GM12878 (cell line): Measurements from ENCODE around the gene CRB2. TPM values are rescaled to one million over a fixed set of nuclear protein-coding genes. Genes with fewer than 3 reads are reported as not detected.

ENCODE experiments used
- ATF7 ChIP-seq: fragments of 450-650 bp; IDR thresholded peaks from 2 replicates; pipeline ENCODE4 v1.6.1; 2016; ENCODE audit warnings: low read depth, mild to moderate bottlenecking
- BRCA1 ChIP-seq: IDR thresholded peaks from 2 replicates; pipeline ENCODE4 v1.6.1; 2011; ENCODE audit warnings: low read depth, low read length, improper control_type of control experiment
- CEBPB ChIP-seq, 2 experiments: fragments of 150-350 bp in 1 of 2; IDR thresholded peaks; 2 replicates each; pipeline ENCODE4 v1.6.1; 2012 to 2014; ENCODE audit warnings: low read depth in 2 of 2, low read length in 2 of 2, borderline replicate concordance in 1 of 2, inconsistent platforms in 1 of 2
- CHD2 ChIP-seq: IDR thresholded peaks from 2 replicates; pipeline ENCODE4 v1.6.1; 2011; ENCODE audit warnings: low read depth, low read length, improper control_type of control experiment, borderline replicate concordance
- EED ChIP-seq: sonication (generic); IDR thresholded peaks from 2 replicates; pipeline ENCODE4 v1.6.1; 2016; ENCODE audit warnings: antibody characterized with exemption, low read depth
- EGR1 ChIP-seq, 2 experiments: IDR thresholded peaks; 1 replicate in 1 of 2; 2 replicates in 1 of 2; pipeline ENCODE4 v1.6.1; 2011 to 2012; ENCODE audit warnings: low read depth in 2 of 2, low read length in 2 of 2, borderline replicate concordance in 1 of 2, mild to moderate bottlenecking in 1 of 2, moderate library complexity in 1 of 2
- JUNB ChIP-seq: IDR thresholded peaks from 2 replicates; pipeline ENCODE4 v1.6.1; 2016; ENCODE audit warnings: antibody characterized with exemption, mild to moderate bottlenecking
- MLLT1 ChIP-seq: fragments of 450-650 bp; IDR thresholded peaks from 2 replicates; pipeline ENCODE4 v1.6.1; 2016; ENCODE audit warnings: mild to moderate bottlenecking
- NBN ChIP-seq: fragments of 450-650 bp; IDR thresholded peaks from 2 replicates; pipeline ENCODE4 v1.6.1; 2016
- NFYA ChIP-seq: IDR thresholded peaks from 2 replicates; pipeline ENCODE4 v1.6.1; 2011; ENCODE audit warnings: low read depth, mild to moderate bottlenecking, low read length, improper control_type of control experiment, borderline replicate concordance
- POU2F2 ChIP-seq: IDR thresholded peaks from 3 replicates; pipeline ENCODE4 v1.6.1; 2011; ENCODE audit warnings: low read depth, mild to moderate bottlenecking, low read length, borderline replicate concordance
- RCOR1 ChIP-seq: conservative IDR thresholded peaks from 2 replicates; pipeline ENCODE4 v1.6.1; 2012; ENCODE audit warnings: low read depth, low read length, improper control_type of control experiment
- RUNX3 ChIP-seq: IDR thresholded peaks from 2 replicates; pipeline ENCODE4 v1.6.1; 2012; ENCODE audit warnings: low read length, inconsistent platforms
- SRF ChIP-seq, 2 experiments: IDR thresholded peaks; 2 replicates each; pipeline ENCODE4 v1.6.1; 2011; ENCODE audit warnings: low read depth in 2 of 2, low read length in 2 of 2, mild to moderate bottlenecking in 1 of 2, moderate library complexity in 1 of 2
- SUPT20H ChIP-seq: IDR thresholded peaks from 2 replicates; pipeline ENCODE4 v1.6.1; 2011; ENCODE audit warnings: low read depth, mild to moderate bottlenecking, low read length, moderate library complexity, borderline replicate concordance; ENCODE audit not compliant: control insufficient read depth
- TAF1 ChIP-seq: IDR thresholded peaks from 2 replicates; pipeline ENCODE4 v1.6.1; 2011; ENCODE audit warnings: mild to moderate bottlenecking, low read depth, low read length, borderline replicate concordance
- ZNF687 ChIP-seq: fragments of 450-650 bp; IDR thresholded peaks from 2 replicates; pipeline ENCODE4 v1.6.1; 2017; ENCODE audit warnings: mild to moderate bottlenecking, moderate library complexity
- polyA plus RNA-seq, 11 experiments: library from polyadenylated mRNA; depleted of rRNA in 4 of 11; unstranded in 6 of 11; stranded (reverse) in 5 of 11; fragments of >200 nt; fragmentation: Nextera tagmentation in 4 of 11; fragmentation: Illumina TruSeq in 1 of 11; extraction: Ambion mirVana in 4 of 11; extraction: Trizol in 1 of 11; gene quantifications; 1 replicate in 1 of 11; 2 replicates in 10 of 11; pipeline versions ENCODE4 v1.2.1 to v1.2.3, GENCODE V29; 2011 to 2016; ENCODE audit warnings: inconsistent platforms in 2 of 11, missing spikeins in 2 of 11, low read depth in 1 of 11
- total RNA-seq, 4 experiments: library from RNA; depleted of rRNA in 3 of 4; stranded (reverse); fragments of >200 nt in 3 of 4; fragmentation: Illumina TruSeq in 1 of 4; extraction: Trizol in 1 of 4; gene quantifications; 2 replicates each; pipeline versions ENCODE4 v1.2.1 to v1.2.3, GENCODE V29; 2013 to 2021
- TF ChIP-seq, protein P1 (sequence below): IDR thresholded peaks from 2 replicates; pipeline ENCODE4 v1.6.1; 2012; ENCODE audit warnings: improper control_type of control experiment, low read depth, low read length; ENCODE audit not compliant: insufficient replicate concordance

CRB2 gene
- total and polyA plus RNA-seq, 10 of the 15 experiments (the other 5 are each of a cell fraction or from before 2014, with no cell fraction given) = 0.01 to 0.80 (median 0.23) TPM; not detected in 3

DNA sequence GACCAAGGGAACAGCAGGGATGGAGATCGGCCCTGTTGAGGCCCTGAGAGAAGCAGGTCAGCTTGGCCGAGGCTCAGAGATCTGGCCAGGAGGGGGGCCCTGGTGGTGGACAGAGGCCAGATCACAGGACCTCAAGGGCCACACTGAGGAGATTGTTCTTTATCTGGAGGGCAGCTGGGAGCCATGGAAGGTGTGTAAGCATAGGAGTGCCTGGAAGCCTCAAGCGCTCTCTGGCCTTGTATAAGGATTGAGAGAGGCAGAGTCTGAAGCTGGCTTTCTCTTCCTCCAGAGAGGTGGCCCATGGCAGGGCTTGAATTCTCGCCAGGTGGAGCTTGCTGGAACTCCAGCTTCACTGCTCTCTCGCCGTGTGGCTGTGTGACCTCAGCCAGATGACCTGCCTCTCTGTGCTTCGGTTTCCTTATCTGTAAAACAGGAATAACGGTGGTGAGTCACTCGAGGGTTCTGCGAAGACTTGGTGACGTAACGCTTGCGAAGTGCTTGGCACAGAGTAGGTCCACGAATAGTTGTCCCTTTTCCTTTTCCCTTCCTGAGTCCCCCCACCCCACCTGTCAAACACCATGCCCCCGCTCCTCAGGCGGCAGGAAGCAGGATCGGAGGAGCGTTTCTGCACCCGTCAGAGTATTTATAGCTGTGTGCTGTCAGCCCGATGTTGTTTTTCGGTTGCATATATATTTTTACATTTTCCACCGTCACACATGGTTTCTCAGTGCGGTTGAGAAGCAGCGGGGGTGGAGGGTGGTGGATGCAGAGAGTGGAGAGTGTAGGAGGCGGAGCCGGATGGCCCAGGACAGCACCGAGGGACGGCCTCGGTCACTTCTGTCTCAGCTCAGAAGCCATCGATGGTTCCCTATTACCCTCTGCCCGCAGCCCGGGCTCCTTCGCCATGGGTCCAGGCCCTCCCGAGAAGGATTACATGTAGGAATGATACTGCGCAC lies 17.0 kb upstream of the CRB2 start (continued):
- 0 out of 2 replicates have a peak, but pooled peaks have one; percentile 15 for TF ChIP-seq ZNF687
- peak in 1 of 2 experiments; percentile 98; a peak in 2 of 3 replicates for TF ChIP-seq EGR1 (IDR thresholded peaks at IDR 0.05; ENCODE audit: borderline replicate concordance in 1 of 2, low read depth in 2 of 2, low read length in 2 of 2)
- TF ChIP-seq CEBPB (IDR thresholded peaks at IDR 0.05; ENCODE audit: borderline replicate concordance in 1 of 2, low read depth in 2 of 2, low read length in 2 of 2) = peak in 1 of 2 experiments; percentile 3; a peak in 1 of 4 replicates
- peak; percentile 99 for TF ChIP-seq EED
- TF ChIP-seq CHD2 = peak; percentile 79; the same call in 1 of the 2 replicates
- no peak for TF ChIP-seq SUPT20H
- TF ChIP-seq NBN = peak; percentile 88
- peak; percentile 96 for TF ChIP-seq ATF7
- TF ChIP-seq, protein P1, sequence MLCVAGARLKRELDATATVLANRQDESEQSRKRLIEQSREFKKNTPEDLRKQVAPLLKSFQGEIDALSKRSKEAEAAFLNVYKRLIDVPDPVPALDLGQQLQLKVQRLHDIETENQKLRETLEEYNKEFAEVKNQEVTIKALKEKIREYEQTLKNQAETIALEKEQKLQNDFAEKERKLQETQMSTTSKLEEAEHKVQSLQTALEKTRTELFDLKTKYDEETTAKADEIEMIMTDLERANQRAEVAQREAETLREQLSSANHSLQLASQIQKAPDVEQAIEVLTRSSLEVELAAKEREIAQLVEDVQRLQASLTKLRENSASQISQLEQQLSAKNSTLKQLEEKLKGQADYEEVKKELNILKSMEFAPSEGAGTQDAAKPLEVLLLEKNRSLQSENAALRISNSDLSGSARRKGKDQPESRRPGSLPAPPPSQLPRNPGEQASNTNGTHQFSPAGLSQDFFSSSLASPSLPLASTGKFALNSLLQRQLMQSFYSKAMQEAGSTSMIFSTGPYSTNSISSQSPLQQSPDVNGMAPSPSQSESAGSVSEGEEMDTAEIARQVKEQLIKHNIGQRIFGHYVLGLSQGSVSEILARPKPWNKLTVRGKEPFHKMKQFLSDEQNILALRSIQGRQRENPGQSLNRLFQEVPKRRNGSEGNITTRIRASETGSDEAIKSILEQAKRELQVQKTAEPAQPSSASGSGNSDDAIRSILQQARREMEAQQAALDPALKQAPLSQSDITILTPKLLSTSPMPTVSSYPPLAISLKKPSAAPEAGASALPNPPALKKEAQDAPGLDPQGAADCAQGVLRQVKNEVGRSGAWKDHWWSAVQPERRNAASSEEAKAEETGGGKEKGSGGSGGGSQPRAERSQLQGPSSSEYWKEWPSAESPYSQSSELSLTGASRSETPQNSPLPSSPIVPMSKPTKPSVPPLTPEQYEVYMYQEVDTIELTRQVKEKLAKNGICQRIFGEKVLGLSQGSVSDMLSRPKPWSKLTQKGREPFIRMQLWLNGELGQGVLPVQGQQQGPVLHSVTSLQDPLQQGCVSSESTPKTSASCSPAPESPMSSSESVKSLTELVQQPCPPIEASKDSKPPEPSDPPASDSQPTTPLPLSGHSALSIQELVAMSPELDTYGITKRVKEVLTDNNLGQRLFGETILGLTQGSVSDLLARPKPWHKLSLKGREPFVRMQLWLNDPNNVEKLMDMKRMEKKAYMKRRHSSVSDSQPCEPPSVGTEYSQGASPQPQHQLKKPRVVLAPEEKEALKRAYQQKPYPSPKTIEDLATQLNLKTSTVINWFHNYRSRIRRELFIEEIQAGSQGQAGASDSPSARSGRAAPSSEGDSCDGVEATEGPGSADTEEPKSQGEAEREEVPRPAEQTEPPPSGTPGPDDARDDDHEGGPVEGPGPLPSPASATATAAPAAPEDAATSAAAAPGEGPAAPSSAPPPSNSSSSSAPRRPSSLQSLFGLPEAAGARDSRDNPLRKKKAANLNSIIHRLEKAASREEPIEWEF = no peak
- no peak for TF ChIP-seq NFYA
- TF ChIP-seq POU2F2 = peak; percentile 71; the same call in 2 of the 3 replicates
- TF ChIP-seq TAF1 = peak; percentile 50; the same call in 1 of the 2 replicates
- TF ChIP-seq BRCA1 = no peak
- TF ChIP-seq JUNB = peak; percentile 76
- TF ChIP-seq RCOR1 = peak; percentile 71; the same call in 1 of the 2 replicates
- peak in 1 of 2 experiments; percentile 9; a peak in 1 of 4 replicates for TF ChIP-seq SRF (IDR thresholded peaks at IDR 0.05; ENCODE audit: low read depth in 2 of 2, low read length in 2 of 2)
- TF ChIP-seq RUNX3 = no peak
- TF ChIP-seq MLLT1 = peak; percentile 69; the same call in 1 of the 2 replicates
